IPS DF 19.7 (cell line): ENCODE measurements around the gene ADARB2.
"Not testable (repeated sequence)": the region's sequence is repeated elsewhere in the genome, so short reads cannot be mapped to it uniquely, and the experiment has no call there.

Source experiments
- DNase-seq: peaks from one replicate; pipeline ENCODE4 v3.0.0-alpha.2; 2013; ENCODE audit warnings: low read depth, low spot score

The ADARB2 gene

DNA sequence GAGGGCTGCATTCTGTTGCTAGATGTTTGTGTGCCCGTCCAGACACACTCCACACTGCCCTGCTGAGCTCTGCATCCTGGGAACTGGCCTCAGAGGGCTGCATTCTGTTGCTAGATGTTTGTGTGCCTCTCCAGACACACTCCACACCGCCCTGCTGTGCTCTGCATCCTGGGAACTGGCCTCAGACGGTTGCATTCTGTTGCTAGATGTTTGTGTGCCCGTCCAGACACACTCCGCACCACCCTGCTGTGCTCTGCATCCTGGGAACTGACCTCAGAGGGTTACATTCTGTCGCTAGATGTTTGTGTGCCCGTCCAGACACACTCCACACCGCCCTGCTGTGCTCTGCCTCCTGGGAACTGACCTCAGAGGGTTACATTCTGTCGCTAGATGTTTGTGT, 120.6 kb downstream of the ADARB2 start:
- not testable (repeated sequence) for DNase-seq

DNA sequence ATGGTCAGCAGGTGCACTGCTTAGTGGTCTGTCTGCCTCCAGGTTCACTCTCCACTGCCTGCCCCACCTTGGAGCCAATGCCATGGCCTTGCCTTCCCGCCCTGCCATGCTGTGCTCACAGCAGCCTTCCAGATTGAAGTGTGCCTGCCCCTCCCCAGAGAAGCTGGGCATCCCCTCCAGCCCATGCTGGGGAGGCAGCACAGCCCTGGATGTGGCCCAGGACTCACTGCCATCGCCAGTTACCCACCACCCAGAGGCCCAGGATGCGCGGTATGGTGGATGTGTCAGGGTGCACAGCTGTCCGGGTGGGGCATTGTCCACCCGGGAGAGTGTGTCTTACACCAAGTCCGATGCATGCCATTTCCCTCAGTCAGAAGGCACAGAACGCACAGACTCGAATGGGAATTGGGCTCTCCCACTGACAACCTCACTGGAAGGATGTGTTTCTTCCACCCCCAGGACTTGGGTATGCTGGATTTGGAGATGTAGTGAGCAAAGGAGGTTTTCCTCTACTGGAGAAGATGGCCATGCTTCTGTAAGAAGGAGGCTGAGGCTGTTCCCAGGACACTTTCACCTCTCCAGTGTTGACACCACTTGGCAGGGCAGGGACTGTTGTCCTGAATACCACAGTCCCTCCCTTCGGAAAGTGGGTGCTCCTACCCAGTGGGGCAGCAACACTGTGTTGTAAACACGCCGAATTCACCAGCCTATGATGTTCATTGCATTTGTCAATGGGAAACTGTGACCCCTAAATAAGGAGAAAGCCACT, 122.0 kb downstream of the ADARB2 start:
- DNase-seq, result no peak

DNA sequence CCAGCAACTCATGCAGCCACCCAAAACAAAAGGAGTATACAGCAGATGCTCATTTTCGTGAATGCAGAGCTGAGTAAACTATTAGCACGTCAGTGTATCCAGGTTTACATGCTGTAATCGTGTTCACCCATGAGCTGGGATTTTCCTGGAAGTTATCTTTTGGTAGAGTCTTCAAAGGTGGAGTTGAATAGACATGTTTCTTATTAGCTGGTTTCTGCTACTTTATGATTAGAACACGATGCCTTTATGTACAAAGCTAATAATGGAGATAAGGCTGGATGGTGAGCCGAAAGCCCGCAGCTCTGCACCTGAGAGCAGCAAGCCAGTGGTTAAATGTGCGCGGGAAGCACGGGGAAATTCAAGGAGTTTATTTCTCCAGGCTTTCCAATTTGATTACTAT, 123.8 kb downstream of the ADARB2 start:
- no peak for DNase-seq

DNA sequence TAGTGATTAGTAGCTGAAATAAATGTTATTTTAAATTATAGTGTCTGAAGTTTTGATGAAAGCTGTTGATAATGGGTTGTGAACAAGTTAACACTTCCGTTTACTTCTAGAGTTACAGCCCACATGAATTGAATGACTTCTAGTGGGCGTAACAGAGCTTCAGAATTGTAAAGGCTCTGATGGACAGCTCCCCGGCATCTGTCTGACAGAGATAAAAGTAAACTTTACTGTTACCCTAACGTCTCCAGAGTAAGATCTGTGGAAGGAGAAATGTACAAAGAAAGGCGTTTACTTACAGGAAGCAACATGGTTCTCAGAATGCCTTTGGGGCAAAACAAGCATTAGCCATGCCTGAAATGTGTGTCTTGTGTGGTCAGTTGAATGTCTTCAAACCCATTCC, 124.4 kb downstream of the ADARB2 start:
- no peak for DNase-seq

DNA sequence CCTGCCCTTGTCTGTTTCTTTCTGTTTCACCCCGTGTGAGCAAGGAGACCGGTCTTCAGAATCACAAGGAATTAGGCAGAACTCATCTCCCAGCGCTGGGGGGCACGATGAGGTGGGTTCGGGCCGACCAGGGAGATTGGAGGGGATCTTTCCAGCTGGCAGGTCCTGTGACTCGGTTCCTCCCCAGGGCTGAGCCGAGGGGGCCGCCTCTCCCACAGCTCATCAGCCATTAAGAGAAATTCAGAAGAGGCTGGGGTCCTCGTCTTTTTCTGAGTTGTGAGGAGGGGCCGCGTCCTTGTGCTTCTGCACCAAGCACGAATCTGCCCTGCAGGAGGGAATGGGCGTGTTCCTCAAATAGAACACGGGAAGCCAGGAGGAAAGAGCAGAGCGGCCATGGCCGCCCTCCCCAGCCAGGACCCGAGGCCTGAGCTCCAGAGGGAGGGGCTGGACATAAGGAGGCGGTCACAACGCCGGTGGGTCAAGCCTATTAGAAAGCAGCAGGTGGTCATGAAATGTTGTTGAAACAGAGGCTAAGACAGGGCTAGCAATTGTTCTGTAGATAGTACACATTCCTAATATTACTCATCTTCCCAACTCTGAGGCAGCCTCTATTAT, 125.3 kb downstream of the ADARB2 start:
- no peak for DNase-seq

DNA sequence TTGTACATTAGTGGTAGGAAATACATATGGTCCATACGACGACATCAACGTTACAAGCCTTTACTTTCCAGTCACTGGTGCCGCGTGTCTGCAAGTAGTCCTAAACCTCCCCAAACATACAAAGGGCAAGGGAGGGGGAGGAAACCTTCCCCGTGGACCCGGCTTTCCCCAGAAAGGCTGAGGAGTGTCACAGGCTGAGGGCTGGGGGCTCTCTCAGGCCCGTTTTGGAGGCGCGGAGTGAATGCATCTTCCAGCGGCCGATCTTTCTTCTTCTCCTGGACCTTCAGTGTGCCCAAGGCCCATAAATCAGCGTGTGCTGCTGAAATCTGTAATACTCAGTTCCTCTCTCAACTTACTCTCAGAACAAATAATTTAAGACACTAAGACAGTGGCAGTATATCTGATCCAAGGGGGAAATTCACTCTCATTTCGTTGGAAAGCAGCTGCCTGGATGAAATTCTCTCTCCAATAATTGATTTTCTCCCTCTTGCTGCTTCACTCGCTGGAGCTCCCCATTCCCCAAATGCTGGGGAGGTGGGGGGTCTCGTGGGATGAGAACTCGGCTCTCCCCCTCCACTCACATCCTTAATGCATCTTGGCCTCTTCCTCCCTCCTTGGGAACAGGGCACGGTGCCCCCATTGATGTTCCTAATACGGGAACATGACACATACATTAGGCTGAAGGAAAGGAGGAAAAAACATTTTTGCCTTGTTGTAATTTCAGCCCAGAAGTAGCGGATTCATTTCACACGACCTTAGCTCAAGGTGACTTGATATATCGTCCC, 126.1 kb downstream of the ADARB2 start:
- DNase-seq, result no peak

DNA sequence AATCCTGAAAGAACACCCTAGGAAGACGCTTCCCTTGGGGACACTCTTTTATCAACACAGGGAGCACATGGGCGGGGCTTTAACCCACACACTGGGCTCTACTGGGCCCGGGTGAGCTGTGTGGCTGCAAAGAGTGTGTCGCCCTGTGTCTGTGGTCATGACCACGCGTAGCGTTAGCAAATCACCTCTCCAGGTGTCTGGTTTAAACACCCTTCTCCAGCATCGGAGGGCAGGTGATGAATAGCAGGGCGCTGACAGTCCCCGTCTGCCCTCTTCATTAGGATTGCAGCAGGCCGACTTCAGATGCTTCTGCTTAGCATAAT, 127.7 kb downstream of the ADARB2 start:
- DNase-seq, result no peak

DNA sequence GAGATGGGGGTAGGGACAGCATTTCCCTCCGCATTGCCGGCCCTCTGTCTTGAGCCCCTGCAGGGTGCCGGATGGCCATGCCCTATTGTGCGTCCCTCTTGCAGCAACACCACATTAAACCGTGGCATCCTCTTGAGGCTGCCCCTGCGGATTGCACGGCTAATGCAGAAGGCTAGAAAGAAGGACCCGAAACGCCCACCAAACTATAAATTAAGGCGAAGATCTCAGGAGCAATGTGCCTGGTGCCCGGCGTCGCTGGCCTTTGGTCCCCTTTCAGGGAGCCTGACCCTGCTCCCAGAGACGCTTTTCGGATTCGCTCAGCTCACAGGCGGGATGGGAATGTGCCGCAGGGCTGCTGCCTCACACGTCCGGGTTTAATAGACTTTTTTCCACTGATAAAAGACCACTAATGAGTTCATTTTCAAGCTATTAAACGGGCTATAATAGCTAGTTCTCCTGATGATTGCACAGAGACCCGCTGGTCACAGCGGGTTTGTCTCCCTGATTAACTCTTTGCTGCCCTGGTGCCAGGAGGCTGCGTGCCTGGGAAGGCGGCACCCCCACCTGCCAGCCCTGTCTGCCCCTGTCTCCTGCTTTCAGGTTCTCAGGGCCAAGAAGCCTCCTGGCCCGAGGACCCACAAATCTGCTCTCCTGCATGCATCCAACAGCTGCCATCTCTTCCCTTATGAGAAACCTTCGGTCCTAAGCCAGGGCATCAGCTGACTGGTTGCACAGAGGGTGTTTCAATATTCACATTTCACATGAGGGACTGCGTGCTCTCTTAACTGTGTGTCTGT, 128.3 kb downstream of the ADARB2 start:
- peak; percentile 28 for DNase-seq

DNA sequence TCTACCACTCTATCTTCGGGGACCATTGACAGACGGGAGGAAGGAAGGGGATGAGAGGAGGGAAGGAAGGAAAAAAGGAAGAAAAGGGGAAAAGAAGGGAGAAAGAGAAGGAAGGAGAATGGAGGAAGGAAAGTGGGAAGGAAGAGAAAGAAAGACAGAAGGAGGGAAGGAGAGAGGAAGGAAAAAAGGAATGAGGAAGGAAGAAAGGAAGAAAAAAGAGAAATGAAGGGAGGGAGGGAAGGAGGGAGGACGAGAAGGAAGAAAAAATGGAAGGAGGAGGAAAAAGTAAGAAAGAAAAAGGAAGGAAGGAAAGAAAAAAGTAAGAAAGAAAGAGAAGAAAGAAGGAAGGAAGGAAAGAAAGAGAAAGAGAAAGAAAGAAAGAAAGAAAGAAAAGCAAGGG, 128.9 kb downstream of the ADARB2 start:
- DNase-seq, result no peak

DNA sequence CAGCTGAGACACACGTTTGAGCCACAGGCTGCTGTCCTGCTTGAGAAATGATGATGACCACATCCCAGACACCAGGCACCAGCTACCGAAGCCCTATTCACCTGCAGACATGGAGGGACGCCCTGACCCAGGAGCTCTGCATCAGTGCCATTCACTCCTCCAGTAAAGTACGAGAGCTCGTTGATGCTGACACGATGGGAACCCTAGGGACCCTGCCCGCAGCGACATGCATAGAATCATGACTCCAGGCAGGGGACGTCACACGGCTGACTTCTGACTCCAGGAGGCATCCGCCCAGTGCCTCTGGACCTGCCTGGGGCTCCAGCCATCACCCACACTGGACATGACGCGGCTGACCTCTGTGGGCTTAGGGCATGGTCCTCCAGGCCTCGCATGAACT, 129.9 kb downstream of the ADARB2 start:
- no peak for DNase-seq

DNA sequence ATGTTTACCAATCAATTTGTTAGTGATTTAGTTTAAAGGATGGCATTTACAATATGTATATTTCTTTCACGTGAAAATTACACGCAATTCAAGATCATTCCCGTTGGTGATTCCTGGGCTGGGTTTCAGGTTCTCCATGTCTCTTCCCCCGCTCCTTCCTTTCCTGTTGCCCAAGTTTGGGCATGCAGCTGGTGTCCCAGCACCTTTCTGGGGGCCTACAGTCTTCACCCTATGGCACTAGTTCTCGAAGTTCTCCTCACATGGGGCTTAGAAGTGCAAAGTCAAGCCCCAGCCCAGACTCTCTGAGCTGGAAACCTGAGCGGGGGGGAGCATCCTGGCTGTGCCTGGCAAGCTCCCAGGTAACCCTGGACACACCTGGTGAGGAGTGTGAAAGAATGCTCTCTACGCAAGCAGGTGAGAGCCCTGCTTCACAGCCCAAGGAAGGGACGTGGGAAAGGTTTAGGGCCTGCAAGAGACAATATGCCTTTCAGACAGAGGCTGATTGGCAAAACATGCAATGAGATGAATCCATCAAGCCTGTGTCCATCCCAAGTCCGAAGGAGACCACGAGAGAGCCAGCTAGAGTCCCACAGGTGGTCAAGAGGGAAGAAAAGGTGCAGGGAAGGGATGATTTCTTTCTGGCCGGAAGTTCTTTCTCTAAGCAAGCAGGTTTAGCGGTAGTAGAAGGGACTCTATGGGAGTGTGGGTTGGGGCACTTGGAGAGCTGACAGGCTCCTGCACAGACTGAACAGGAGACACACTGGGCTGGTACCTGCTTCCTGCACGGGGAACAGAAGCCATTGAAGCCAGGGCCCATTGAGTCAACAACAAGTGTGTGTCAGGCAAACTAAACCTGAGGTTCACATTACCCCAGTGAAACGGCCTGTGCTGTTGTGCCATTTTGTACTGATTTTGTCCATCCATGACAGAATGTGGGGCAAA, 131.1 kb downstream of the ADARB2 start:
- no peak for DNase-seq

DNA sequence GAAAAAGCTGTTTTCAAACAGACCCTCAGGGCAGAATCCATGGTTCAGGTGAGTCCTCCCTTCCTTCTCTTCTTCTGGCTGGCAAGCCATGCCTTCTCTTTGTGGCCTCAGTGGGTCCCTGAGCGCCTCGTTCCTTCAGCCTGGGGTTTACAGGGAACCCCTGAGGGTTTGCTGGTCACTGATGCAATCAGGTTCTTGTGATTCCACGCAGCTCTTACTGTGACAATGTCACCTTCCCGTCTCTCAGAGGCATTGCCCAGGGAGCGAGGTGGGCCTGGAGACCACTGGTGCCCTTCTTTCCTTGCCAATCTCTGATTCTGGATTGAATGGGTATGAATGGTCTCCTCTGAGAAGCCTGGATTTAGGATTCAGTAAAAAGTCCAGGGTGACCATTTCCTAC, 132.2 kb downstream of the ADARB2 start:
- DNase-seq, result no peak

DNA sequence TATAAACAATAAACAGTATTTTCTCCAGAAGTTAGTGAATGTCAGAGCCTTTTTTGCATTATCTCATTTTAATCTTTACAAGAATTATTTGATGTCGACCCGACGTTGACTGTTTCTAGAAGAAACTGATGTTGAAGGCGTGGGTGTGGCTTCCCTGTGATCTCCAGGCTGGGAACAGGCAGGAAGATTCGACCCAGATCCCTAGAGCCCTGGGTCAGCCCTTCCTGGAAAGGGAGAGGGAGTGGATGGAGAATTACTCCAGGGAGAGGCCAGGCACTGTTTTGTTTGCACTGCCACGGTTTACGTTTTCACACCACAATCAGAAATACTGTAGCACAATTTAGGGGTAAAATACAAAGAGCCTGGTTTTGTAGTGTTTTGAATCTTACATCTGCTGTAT, 133.1 kb downstream of the ADARB2 start:
- DNase-seq, result no peak

DNA sequence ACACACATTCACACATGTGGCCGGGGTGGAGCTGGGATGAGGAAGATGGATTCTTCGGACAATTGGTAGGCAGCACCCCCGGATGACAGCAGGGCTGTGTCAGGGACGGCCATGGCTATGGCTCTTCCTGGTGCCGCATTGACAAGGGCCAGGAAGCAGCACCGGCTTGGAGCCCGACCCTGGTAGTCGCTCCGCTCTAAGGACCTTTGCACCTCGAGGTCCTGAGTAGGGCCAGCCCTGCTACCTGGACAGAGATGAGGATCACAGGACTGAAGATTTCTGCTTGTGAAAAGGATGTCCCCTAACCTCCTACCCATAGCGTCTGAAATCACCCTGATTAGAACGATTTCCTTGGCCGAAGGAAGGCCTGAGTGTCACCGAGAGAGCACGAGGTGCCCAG, 134.1 kb downstream of the ADARB2 start:
- DNase-seq, result no peak

DNA sequence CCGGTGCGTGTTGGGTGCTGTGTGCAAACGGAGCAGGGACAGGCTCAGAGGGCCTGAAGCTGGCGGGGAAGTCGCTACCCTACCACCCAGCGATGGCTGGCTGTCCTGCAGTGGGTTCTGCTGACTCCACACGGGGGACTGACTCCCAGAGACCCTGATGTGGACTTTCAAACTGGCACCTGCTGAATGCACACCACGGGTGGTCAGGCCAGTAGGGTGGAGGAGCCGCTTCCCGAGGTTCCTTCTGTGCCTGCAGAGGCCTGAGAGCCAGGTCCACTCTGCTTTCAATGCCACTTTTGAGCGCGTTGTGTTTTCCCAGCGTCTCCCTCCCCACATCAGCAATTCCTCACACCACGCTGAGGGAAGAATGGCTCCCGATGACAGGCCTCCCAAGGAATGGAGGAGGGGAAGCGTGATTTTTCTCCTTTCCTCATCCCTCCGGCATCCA, 135.3 kb downstream of the ADARB2 start:
- DNase-seq, result no peak

DNA sequence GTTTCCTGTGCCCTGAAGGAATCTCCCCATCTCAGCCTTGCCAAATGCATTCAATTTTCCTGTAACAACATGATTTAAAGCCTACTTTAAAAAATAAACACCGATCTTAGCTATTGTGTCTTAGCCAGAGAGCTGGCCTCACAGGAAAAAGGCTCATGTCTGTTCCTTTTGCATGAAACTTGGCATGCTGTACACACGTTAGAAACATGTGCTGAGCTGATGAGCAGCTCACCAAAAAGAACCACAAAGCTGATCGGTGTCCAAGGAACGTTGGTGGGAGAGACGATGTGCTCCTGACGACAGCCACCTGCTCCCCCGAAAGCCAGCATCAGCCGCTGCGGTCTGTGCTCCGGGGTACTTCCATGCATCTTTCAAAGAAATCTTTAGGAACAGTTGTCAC, 135.9 kb downstream of the ADARB2 start:
- no peak for DNase-seq

DNA sequence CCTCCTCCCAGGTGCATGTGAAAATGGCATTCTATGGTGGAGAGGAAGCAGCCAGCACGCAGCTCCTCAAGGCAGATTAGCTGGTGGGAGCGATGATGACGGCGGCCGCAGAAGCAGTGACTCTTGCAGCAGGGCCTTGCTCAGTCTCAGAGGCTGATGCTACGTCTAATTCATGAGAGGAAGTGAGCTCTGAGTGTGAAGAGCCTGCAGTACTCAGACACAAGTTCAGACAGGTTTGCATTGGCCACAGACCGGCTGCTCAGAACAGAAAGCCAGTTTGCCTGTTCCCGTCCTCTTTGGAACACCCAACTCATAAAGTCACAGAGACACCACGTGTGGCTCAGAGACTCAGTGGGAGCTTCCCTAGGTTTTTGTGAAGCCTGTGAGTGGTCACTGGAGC, 136.5 kb downstream of the ADARB2 start:
- DNase-seq, result no peak

DNA sequence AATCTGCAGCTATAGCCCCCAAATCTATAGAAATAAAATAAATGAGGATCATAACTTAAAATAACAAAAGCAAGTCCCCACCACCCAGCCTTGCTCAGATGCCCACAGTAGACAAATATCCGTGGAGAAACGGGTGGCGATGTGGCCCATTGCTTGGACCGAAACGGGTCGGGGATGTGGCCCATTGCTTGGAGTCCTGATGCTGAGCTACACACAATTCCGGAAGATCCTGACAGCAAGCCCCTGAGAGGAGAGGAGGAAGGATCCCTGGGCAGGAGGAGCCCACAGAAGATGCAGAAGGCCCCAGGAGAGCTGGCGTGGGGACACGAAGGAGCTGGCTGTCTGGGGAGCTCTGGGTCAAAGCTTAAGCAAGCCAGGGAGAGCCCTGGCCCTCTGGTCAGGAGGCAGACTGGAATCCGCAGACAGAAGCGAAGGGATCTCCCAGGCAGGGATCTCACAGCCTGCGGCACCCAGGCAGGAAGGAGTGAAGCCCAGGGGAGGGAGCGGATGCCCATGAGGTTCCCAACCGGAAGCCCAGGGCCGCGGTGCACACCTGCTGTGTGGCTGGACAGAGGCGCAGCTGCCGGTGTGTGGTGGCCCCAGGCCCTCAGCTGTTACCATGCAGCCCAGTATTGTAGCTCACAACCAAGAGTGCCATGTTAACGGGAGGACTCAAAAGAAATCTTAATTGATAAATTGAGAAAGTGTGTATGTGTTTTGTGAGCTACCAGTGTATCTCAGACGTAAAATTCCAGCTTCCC, 138.8 kb downstream of the ADARB2 start:
- no peak for DNase-seq

DNA sequence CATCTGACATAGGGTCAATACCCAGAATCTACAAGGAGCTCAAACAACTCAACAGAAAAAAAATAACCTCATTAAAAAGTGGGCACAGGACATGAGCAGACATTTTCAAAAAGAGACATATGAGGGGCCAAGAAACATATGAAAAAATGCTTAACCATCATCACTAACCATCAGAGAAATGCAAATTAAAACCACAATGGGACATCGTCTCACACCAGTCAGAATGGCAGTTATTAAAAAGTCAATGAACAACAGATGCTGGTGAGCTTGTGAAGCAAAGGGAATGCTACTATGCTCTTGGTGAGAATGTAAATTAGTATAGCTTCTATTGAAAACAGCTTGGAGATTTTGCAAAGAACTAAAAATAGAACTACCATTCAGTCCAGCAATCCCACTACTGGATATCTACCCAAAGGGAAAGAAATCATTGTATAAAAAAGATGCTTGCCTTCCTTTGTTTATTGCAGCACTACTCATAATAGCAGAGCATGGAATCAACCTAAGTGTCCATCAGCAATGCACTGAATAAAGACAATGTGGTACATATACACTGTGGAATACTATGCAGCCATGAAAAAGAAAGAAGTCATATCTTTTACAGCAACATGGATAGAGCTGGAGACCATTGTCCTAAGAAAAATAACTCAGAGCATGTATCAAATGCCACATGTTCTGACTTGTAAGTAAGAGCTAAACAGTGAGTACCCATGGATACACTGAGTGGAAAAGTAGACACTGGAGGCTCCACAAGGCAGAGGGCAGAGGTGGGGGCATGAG, 139.8 kb downstream of the ADARB2 start:
- no peak for DNase-seq
